Ishikawa (cell line): ENCODE data around the gene EGLN3.

Source experiments
- CEBPB ChIP-seq: IDR thresholded peaks from 2 replicates; pipeline ENCODE4 v1.6.1; 2012
- REST ChIP-seq: IDR thresholded peaks from 2 replicates; pipeline ENCODE4 v1.6.1; 2012; ENCODE audit warnings: low read depth, mild to moderate bottlenecking
- TCF12 ChIP-seq: IDR thresholded peaks from 2 replicates; pipeline ENCODE4 v1.6.1; 2012; ENCODE audit warnings: low read depth
- USF1 ChIP-seq: IDR thresholded peaks from 2 replicates; pipeline ENCODE4 v1.6.1; 2012
- ZBTB7A ChIP-seq: IDR thresholded peaks from 2 replicates; pipeline ENCODE4 v1.6.1; 2012; ENCODE audit warnings: low read depth

- TF ChIP-seq REST = no peak
- TF ChIP-seq ZBTB7A = no peak
- no peak for TF ChIP-seq CEBPB
- TF ChIP-seq USF1 = no peak
- TF ChIP-seq TCF12 = no peak
These were observed 28.9 kb upstream of the EGLN3 start for GRCh38 chr14:33979613-33980276.
